ENCODE measurements around the gene MEX3D. TPM values are rescaled to one million over a fixed set of nuclear protein-coding genes. Genes with fewer than 3 reads are reported as not detected.
"Not testable (repeated sequence)": the region's sequence is repeated elsewhere in the genome, so short reads cannot be mapped to it uniquely, and the experiment has no call there.

Gene MEX3D
- total and polyA plus RNA-seq, 12 donors: 1.8 to 9.4 (median 7.6) TPM

DNA sequence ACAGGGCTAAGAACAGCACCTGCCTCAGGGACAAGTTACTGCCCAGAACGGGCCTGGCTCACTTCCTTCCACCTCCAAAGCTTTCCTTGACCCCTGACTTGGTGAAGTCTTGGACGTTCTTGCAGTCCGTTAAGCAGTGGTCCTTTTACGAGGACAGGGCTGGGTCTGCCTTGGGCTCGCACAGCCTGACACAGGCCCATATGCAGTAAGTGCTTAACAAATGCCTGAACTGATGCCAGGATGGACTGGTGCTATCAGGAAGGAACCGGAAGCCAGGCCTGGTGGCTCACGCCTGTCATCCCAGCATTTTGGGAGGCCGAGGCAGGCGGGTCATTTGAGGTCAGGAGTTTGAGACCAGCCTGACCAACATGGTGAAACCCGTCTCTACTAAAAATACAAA, 46.1 kb downstream of the MEX3D start:
- peaks cover 0 to 11% (median 4%) of the 10 kb centered on the region in 9 donors for H3K4me1 ChIP-seq
- H3K27ac ChIP-seq: peak overlapping the region in 4 of 10 donors; percentile 17 to 66 (median 56)
- no peaks in the 10 kb centered on the region for H3K36me3 ChIP-seq
- intact Hi-C loops (cut with DNase I): loop anchor here in 1 of 10 donors (10.0 kb wide), 1 partner anchor 207 kb away; no protein-coding TSS in a partner anchor
- 52 to 56% methylated on average over 10 of the region's 10 CpGs for WGBS, 2 donors
- H3K27me3 ChIP-seq: peaks cover 26 to 46% (median 45%) of the 10 kb centered on the region in 7 donors
- no peak for TF ChIP-seq CTCF (IDR thresholded peaks at IDR 0.05)
- no peaks in the 10 kb centered on the region for H3K9me3 ChIP-seq
- DNase-seq: no peak
- peak in 4 of 8 donors; percentile 13 to 50 (median 20) for ATAC-seq
- H3K4me3 ChIP-seq: no peak overlapping the region

- TF ChIP-seq CTCF (IDR thresholded peaks at IDR 0.05): no peak
- Histone ChIP-seq H3K9me3 (no peaks in the 10 kb centered on the region), H3K27me3 (peaks cover 26 to 44% (median 41%) of the 10 kb centered on the region in 7 donors), H3K4me1 (peaks cover 0 to 11% (median 4%) of the 10 kb centered on the region in 9 donors), H3K4me3 (no peak overlapping the region), H3K36me3 (no peaks in the 10 kb centered on the region), H3K27ac (peak overlapping the region in 5 of 10 donors; percentile 17 to 66 (median 50))
- WGBS, 2 donors: 26 to 38% methylated on average over 14 of the region's 14 CpGs
- ATAC-seq (peak; percentile 10 to 87 (median 68)), DNase-seq (peak in 1 of 2 donors; percentile 46)
- intact Hi-C loops (cut with DNase I): loop anchor here in 1 of 10 donors (10.0 kb wide), 1 partner anchor 207 kb away; no protein-coding TSS in a partner anchor
These were observed 46.5 kb downstream of the MEX3D start for GRCh38 chr19:1521636-1522035.

DNA sequence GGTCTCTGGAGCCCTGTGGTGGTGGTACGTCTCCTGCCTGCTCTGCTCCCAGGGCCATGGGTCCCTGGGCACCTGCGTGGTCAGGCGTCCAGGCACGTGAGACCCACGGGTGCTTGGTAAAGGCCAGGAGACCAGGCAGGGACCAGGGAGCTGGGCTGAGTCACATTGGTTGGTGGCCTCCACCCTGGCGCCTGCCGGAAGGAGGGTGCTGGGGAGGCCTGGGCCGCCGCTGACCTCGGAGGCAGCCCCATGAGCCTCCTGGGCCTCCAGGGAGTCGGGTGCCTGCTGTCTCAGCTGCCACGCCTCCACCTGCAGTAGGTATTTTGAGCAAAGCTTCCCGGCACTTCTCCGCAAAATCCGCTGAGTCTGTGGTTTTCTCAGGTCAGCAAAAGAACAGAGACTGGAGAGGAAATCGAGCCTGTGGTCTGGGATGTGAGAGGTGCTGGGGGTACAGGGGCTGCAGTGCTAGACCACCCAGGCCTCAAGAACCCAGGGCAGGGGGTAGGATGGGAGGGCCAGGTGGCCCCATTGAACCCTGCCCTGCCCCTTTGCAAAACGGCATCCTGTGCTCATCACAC, 47.8 kb downstream of the MEX3D start:
- intact Hi-C loops (cut with DNase I): loop anchor here in 1 of 10 donors (10.0 kb wide), 1 partner anchor 205 kb away; no protein-coding TSS in a partner anchor
- no peak for DNase-seq

GRCh38 chr19:1519802-1520201, 48.3 kb downstream of the MEX3D start:
- WGBS, 2 donors: 82 to 93% methylated on average over 8 of the region's 8 CpGs
- not testable (repeated sequence) for H3K36me3 ChIP-seq, H3K27ac ChIP-seq, DNase-seq, H3K4me3 ChIP-seq, ATAC-seq, H3K9me3 ChIP-seq
- H3K4me1 ChIP-seq: peaks cover 0 to 11% (median 4%) of the 10 kb centered on the region in 9 donors
- H3K27me3 ChIP-seq: peaks cover 12 to 33% (median 24%) of the 10 kb centered on the region in 7 donors
- intact Hi-C loops (cut with DNase I): loop anchor here in 4 of 10 donors (10.0 kb wide), 3 partner anchors 55 to 205 kb away; no protein-coding TSS in a partner anchor

More for the DNA sequence above, 47.8 kb downstream of the MEX3D start:
- Histone ChIP-seq H3K36me3 (no peaks in the 10 kb centered on the region), H3K4me1 (peaks cover 0 to 11% (median 4%) of the 10 kb centered on the region in 9 donors), H3K27ac (no peak overlapping the region), H3K4me3 (no peak overlapping the region), H3K9me3 (no peaks in the 10 kb centered on the region), H3K27me3 (peaks cover 15 to 33% (median 28%) of the 10 kb centered on the region in 7 donors)
- no peak for ATAC-seq
- TF ChIP-seq CTCF (IDR thresholded peaks at IDR 0.05): no peak
- 78 to 84% methylated on average over 17 of the region's 17 CpGs for WGBS, 2 donors

DNA sequence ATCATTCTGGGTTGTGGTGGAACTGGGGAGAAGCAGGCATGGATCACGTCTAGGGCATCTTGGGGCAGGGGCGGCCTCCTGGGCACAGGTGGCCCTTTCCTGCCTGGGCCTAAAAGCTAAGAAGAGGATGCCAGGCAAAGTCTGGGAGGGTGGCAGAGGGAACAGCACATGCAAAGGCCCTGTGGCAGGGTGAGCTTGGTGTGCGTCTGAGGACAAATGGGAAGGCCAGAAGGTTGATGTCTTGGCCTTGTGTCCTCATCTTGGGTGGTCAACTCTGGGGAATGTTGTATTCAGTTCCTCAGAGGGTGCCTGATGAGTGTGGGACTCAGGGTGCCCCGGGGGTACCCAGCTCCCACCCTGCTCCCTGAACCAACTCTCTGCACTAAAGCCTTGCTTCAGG, 49.7 kb downstream of the MEX3D start:
- 87 to 94% methylated on average over 4 of the region's 4 CpGs for WGBS, 2 donors

More for the DNA sequence above, 49.7 kb downstream of the MEX3D start:
- Histone ChIP-seq H3K36me3 (no peaks in the 10 kb centered on the region), H3K27ac (no peak overlapping the region), H3K27me3 (peaks cover 4 to 33% (median 19%) of the 10 kb centered on the region in 7 donors), H3K4me1 (peaks cover 0 to 19% (median 7%) of the 10 kb centered on the region in 9 donors), H3K9me3 (no peaks in the 10 kb centered on the region), H3K4me3 (no peak overlapping the region)
- intact Hi-C loops (cut with DNase I): loop anchor here in 4 of 10 donors (10.0 kb wide), 2 partner anchors 54 to 74 kb away; no protein-coding TSS in a partner anchor
- TF ChIP-seq CTCF (IDR thresholded peaks at IDR 0.05): no peak
- no peak for ATAC-seq
- DNase-seq: no peak

Measured in heart right ventricle (tissue), 16 donors.